H4 (cell line): ENCODE measurements around the gene SYNJ2. TPM values are rescaled to one million over a fixed set of nuclear protein-coding genes. Genes with fewer than 3 reads are reported as not detected.

Experiments
- DNase-seq: peaks from one replicate; pipeline ENCODE4 v3.0.0-alpha.2; 2015; ENCODE audit warnings: low spot score
- total RNA-seq: library from RNA; depleted of rRNA; stranded (reverse); fragments of >200 nt; shearing (Covaris generic); gene quantifications from 2 replicates; pipeline ENCODE4 v1.2.3, GENCODE V29; 2014

SYNJ2 gene
- total RNA-seq, 1 experiment from 2014 or later, result 20.6 TPM

DNA sequence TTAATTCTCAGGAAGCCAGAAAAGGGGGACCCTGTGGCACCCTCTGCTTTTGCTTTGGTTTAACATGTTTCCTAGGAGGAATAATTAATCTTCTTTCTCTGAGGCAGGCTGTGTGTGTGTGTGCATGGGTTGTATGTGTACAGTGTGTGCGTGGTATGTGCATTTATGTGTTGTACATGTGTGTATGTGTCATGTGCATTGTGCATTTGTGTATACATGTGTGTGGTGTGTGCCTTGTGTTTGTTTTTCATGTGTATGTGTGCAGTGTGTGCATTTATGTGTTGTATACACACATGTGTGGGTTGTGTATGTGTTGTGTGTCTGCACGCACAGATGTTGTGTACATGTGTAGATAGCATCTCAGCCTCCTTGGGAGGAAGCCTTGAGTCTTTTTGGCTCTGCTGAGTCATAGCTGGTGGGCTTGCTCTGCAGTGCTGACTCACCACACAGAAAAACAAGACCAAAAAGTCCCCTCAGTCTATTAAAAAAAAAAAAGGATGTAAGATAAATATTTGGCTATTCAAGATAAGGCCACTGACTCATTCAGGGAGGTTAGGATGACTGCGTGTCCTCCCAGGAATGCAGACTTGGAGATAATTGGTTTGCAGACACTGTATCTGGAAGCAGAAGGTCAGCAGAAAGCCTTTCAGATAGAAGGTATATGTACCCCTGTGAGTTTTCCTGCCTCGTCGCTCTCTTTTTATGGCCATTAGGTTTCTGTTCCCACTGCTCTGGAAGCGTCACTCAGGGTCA is 58.6 kb downstream of the SYNJ2 start:
- DNase-seq, result peak; percentile 88

DNA sequence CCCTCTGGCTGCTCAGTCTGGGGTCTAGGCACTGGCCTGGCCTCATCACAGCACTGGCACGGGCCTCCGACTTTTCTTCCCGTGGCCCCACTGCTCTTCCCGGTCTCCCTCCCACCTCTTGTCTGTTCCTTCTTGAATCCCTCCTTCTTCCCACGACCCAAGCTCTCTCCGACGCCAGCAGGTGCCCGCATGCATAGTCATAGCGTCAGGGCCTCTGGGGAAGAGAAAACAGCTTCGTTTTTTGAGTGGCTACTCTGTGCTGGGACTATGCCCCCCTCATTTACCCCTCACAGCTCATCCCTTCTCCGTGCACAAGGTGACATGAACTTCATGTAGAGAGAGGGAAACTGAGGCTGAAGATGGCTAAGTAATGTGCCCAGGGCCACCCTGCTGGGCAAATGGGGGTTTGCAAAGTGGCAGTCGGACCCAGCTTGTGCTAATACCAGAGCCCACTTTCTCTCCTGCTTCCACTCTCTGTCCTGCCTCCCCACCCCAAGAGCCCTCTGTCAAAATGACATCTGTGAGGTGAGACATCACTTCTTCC is 59.2 kb downstream of the SYNJ2 start:
- peak; percentile 48 for DNase-seq

DNA sequence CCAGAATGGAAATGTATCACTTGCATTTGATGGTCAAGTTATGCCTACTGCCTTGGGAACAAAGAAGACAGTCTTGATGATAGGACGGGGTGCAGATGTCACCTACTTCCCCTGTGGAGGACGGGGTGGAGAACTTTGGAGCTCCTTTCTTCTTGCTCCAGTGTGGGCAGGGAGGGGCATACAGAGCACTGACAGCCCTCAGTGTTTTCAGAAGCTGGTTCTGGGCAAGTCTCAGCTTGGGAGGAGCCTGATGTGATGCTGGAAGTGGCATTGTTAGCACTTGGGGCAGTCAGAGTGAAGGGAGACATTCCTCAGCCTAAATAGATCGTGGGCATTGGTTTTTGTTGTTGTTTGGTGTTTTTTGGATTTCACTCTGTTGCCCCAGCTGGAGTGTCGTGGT is 59.7 kb downstream of the SYNJ2 start:
- peak; percentile 23 for DNase-seq

DNA sequence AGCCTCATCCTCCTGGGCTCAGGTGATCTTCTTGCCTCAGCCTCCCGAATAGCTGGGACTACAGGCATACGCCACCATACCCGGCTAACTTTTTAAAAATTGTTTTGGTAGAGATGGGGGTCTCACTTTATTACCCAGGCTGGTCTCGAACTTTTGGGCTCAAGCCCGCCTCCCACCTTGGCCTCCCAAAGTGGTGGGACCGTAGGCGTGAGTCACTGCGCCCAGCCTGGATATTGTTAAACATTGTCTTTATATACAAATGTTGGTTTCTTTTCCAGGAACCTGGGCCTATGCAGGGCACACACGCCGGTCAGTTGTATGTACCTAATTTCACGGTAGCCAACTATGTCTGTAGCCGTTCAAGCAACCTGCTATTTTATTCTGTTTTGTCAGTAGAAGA is 60.1 kb downstream of the SYNJ2 start:
- peak; percentile 30 for DNase-seq

DNA sequence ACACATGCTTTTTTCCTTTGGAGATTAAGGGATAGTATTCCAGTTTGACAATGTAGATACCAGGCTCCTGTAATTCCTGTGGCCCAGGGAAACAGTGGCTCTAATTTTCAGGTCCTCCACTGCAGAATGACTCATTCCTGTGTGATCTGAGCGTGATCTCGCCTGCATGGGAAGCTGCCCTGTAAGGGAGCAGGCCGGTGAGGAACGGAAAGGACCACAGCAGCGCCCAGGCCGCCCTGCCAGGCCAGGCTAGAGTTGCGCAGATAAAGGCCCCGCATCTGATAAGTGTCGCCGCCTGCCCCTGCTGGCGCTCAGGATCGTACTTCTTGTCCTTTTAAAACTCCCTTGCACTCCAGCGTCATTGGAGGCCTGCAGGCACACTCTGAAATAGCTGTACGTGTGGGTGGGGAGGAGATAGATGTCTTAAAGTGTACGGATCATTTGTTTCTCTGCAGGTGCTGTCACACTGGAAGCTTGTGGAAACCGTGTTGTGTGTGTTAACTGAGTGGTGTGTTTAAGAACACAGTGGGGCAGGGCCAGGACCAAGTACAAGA is 60.7 kb downstream of the SYNJ2 start:
- peak; percentile 78 for DNase-seq

DNA sequence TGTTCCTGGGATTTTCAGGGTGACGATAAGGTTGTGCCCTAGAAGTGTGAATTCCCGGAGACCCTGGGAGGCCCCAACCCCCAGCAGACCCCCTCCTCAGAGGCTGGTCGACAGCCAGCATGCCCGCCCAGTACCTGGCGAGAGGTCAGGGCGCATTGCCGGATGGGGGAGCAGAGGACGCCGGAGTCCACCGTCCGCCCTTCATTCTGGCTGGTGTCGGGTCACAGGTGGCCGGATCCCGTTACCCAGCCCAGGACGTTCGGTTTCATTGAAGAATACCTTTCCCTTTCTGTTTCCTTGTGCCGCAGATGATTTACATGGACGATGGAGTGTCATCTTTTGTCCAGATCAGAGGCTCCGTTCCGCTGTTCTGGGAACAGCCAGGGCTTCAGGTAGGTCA is 61.3 kb downstream of the SYNJ2 start:
- DNase-seq, result no peak

DNA sequence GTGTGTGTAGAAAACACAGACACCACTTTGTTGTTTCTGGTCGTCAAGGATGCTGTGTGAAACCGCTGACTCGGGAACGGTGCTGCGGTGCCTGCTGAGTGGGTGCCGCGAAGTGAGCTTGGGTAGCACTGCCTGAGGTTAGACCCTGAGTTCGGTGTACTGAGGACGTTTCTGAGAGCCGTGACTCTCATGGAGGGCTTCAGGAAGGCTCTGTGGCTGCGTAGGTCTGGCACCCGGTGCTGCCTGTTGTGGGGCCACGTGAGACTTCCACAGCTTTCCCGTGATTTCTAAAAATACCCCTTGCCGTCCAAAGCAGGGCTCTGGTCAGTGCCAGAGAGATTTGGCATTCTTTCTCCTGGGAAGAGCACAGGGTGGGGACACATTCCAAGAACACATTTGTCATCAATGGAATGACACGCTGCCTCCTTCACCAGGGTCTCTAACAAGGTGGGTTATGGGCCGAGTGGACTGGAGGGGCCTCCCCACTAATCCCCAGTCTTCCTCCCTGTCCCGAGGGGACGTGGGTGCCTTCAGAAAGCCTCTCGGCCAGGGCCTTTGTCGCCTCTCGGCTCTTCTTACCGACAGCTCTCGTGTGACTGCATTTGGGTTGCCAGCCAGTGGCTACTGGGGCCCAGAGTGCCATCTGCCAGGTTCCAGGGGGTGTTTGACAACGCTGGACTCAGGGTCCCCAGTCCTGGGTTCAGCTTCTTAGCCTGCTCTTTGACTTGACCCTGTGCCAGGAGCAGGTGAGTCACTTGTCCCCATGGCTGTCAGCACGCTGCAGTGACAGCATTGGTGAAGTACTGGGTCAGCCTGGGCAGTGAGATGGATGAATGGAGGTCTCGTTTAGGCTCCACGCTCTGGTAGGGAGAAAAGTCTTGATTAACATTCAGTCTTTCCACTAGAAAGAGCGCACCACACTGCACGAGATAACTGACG is 62.2 kb downstream of the SYNJ2 start:
- DNase-seq, result no peak

DNA sequence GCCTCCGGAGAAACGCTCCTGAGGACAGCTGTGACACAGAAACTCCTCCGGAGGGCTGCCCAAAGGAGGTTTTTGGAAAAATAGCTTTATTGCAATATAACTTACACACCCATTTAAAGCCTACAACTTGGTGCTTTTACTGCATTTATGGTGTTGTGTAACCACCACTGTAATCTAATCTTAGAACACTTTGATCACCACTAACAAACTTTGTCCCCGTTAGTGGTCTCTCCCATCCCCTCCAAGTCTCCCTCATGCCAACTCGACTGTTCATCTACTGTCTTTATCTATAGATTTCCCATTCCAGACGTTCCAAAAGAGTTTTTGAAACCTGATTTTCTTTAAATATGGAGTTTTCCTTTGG is 62.8 kb downstream of the SYNJ2 start:
- DNase-seq, result no peak

DNA sequence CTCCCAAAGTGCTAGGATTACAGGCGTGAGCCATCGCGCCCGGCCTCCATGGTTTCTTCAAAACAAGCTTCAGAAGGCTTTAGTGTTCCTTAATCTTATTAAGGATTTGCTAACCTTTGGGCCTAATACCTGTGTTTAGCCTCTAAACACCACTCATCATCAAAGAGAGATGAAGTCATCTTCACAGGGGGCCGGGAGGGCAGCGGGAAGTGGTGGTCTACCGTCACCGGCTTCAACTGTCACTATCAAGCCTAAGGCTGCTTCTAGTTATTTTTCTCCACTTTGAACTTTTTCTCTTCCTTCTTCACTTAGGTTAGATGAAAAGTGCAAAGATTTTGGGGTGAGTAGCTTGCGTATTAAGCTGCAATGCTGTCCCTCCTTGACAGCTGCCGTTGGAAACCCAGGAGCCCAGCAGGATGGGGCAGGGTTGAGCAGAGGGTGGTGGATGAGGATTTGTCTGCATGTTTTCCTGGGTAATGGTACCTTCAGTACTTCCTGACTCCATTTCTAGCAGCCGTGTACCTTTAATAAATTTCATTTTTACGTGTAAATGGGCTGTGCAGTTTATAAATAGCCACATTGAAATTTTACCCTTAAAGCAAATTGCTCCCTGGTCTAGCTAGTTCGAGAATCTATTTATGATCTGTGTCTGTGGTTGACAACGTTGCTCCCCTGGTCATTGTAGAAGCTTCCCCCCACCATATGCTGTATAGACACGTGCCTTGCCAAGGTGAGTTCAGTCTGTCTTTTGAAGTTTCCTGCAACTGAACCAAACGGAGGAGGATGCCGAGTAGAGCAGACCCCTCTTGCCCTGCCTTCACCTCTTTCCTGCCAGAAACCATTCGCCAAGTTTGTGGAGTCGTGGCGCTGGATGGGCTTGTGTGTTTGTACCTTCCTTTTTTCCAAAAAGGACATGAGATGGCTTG is 64.8 kb downstream of the SYNJ2 start:
- DNase-seq, result no peak

DNA sequence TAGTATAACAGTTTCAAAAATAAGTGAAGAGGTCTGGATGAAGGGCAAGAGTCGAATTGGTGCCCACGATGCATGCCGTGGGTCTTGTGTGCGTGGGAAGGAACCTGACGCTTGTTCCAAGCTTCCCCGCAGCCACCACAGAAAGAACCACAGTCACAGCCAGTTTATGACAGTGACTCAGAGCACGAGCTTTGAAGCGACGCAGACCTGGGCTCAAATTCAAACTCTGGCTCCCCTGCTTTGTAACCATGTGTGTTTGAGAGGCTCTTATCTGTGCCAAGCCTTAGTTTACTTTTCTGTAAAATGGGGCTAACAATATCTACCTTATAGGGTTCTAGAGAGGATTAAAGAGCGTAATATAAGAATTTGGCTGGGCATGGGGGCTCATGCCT is 65.5 kb downstream of the SYNJ2 start:
- no peak for DNase-seq

DNA sequence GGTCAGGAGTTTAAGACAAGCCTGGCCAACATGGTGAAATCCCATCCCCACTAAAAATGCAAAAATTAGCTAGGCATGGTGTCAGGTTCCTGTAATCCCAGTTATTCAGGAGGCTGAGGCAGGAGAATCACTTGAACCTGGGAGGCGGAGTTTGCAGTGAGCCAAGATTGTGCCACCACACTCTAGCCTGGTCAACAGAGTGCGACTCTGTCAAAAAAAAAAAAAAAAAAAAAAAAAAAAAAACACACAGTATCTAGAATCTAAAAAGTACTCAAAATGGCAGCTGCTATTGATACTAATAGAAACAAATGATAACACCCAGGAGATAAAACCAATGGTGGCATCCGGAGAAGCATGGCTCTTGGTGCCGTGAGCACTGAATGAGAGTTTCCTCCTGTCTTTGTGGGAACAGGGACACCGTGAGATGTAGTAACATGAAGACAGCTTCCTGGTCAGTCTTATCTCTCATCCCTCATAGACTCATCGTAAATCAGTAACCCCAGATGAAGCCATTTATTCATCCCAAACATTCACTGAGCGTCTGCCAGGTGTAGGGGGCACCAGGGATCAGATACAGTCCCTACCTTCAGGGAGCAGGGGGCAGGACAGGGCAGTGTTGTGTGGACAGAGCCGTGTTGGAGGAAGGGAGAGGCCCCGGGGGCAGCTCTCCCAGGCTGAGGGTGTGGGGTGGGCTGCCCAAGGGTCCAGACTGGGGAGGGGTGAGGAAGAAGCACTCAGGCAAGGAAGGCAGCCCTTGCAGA is 66.1 kb downstream of the SYNJ2 start:
- DNase-seq, result no peak

DNA sequence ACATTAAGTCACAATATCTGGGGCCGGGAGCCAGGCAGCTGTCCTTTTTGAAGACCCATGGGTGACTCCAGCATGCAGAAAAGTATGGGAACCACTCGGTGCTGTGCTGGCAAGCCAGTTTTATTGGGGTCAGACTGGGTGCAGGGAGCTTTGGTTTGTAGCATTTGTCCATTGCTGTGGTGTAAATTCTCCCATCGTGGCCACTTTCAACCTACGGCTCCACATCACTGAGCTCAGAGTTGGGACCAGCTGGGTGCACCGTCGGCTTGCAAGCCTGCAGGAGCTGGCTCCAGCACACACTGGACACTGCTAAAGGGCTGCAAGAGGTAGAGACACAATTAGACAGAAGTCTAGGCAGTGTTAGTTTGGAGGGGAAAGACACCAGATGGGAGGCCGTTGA is 66.9 kb downstream of the SYNJ2 start:
- DNase-seq, result no peak

DNA sequence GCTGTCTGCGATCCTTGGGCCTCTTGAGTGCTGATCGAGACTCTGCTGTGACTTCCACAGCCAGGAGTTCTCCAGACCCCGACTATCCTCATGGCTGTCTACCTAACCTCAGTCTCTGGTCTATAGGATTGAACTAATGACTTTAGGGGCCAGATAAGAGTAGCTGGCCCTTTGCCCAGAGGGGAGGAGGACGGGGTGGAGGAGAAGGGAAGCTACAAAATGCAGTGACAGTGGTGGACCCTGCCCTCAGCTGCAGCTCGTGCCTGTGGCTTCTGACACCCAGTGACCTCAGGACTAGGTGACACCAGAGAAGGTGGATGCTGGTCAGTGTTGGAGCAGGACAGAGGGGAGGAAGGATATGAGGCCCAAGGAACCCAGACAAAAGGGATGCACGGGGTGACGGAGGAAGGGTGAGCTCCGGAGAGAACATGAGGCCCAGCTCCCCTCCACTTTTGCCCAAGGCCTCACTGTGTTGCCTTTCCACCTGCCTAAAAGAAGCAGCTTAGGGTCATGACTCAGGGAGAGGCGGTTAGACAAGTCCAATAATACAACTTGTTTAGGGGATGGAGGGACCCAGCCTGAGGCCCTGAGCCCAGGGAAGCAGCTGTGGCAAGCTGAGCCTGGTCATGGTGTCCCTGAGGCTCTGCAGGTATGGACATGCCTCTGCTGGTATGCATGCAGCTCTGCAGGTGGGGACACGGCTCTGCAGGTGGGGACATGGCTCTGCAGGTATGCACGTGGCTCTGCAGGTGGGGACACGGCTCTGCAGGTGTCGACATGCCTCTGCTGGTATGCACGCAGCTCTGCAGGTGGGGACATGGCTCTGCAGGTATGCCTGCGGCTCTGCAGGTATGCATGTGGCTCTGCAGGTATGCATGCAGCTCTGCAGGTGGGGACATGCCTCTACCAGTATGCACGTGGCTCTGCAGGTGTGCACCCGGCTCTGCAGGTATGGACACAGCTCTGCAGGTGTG is 67.7 kb downstream of the SYNJ2 start:
- DNase-seq, result no peak

DNA sequence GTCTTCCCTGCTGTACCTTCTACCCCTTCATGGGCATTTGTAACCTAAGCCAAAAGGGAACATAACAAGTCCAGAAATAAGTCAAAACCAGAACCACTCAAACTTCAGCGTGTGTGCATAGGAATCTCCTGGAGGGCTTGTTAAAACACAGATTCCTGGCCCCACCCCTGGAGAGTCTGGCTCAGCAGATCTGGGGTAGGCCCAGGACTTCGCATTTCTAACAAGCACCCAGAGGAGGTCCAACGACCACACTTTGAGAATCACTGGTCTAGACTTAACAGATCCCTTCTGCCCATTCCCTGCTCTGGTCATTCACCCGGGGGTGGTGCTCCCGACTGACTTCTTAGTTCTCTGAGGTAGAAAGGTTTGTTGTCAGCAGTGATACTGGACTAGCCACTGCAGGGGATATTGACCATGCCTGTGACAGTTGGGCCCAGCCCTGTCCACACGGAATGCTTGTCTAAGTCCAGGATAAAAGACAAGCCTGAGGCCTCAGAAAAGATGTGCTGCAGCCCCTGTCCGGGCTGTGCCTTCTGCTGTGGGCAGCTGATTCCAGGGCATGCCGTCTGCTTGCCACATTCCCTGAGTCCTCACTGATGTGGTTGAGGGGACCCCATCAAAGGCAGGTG is 68.6 kb downstream of the SYNJ2 start:
- DNase-seq, result no peak

DNA sequence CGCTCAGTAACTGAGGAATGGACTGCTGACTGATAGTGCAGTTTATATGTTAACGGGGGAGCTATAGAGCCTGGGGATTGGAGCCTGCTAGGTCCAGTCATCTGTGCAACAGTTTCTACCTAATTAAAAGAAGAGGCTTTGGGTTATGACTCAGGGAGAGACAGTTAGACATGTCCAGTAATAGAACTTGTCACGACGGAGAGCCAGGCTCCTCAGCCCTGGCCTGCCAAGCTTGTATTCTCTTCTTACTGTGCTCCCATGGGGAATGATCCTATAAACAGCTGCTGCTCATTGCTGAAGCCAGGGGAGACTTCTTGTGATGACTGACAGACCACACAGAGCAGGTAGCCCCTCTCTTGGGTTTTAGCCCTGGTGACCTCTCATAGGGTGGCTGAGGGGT is 69.3 kb downstream of the SYNJ2 start:
- DNase-seq, result no peak

DNA sequence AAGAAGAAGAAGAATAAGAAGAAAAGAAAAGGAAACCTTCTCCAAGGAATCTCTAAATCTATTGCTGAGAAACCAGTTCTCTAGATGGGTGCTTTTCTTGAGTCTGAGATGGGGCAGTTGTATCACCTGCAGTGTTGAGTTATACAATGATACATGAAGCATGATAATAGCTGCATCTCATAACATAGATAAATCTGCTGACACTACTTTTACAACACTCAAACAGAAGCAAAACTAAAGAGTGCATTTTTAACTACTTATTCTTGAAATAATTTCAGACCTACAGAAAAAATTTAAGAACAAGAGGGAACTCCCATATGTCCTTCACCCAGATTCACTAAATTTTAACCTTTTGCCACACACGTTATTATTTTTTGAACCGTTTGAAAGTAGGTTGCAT is 70.3 kb downstream of the SYNJ2 start:
- DNase-seq, result no peak

DNA sequence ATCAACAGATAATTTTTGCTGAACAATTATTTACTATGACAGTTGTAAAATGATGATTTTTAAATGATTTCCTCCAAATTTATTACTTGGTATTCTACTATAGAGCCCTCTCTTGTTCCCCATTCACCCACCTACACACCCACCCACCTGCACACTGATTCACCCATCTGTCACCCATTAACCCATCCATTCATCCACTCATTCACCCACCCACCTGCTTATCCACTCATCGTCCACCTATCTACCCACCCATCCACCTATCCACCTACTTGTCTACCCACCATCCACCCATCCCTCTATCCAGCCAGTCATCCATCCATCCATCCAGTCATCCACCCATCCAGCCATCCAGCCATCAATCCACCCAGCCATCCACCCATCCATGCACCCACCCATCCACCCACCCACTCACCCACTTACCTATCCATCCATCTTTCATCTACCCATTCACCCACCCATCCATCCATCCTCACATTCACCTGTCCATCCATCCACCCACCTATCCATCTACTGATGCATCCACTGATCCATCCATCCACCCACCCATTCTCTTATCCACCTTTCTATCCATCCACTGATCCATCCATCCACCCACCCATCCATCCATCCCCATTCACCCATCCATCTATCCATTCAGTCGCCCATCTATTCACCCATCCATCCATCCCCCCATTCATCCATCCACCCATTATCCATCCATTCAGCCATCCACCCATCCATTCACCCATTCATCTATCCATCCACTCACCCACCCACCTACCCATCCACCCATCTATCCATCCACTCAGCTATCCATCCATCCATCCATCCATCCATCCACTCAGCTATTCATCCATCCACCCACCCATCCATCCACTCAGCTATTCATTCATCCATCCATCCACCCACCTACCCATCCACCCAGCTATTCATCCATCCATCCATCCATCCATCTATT is 72.0 kb downstream of the SYNJ2 start:
- no peak for DNase-seq

DNA sequence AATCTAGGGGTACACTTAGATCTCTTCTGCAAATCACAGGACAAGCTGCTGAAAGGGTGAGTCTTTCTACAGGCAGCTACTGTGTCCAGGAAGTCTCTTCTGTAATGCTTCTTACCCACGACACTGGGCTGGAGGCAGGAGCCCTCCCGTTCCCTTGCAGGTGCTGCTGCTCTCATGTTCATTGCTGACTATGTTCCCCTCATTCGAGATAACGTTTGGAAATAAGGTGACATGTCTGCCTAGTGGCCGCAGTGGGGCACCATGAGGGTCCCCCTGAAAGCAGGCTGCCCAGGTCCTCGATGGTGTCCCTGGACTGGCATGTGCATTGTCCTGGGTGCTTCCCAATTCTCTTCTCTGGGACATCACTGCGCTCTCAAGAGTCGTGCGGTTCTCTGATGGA is 74.7 kb downstream of the SYNJ2 start:
- no peak for DNase-seq
